Measurements from ENCODE around the gene CNN1. TPM values are rescaled to one million over a fixed set of nuclear protein-coding genes. Genes with fewer than 3 reads are reported as not detected.

Gene CNN1
- polyA plus RNA-seq, 2 of the 4 experiments (the other 2 are of a cell fraction) = 0.62 to 0.96 TPM

DNA sequence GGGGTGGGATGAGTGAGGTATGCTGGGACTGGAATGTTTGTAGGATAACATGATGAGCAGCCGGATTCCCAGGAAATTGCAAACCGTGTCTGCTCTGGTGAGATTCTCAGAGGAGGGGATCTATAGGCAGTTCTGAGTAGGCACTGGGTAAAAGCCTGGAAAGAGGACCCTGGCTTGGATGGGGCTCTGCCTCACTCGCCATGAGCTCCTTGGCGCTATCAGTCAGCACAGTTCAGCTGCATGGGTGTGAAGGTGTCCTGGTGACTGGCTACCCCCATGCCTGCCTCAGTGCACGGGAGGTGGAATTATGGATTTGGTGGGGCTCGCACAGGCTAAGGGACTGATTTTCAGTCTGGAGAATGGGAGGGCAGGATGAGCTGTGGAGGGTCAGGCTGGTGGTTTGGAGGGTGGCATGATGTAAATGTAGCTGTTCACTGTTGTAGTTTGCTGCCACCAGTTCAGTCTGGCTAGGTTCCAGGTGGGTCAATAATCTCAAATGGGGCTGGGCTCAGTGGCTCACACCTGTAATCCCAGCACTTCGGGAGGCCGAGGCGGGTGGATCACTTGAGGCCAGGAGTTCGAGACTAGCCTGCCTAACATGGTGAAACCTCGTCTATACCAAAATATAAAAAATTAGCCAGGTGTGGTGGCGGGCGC, 49.5 kb downstream of the CNN1 start:
- TF ChIP-seq ZSCAN20 (CRISPR knock-in tag; IDR thresholded peaks at IDR 0.05) (no peak), FOSL2 (IDR thresholded peaks at IDR 0.05) (no peak), FOSL2 (CRISPR knock-in tag; IDR thresholded peaks at IDR 0.05) (no peak)
- Histone ChIP-seq H3K4me1 (0 out of 3 replicates have a peak, but pooled peaks cover 4% of the 10 kb centered on the region), H3K4me2 (peak overlapping the region; percentile 69), H3K9me3 (no peaks in the 10 kb centered on the region), H3K27ac (0 out of 6 replicates have a peak overlapping the region, but pooled peaks of 1 of the 2 experiments have one; percentile 35), H3K4me3 (no peak overlapping the region)
- CTCF ChIA-PET = interaction anchor here (0.6 to 1.9 kb wide), 11 partner anchors 8 to 207 kb away, joined by 3 to 13 read pairs (median 4); partner anchors contain the start of gene ELOF1
- WGBS (ENCODE audit: missing lambda C conversion rate) = 34% methylated on average over 12 of the region's 13 CpGs
- DNase-seq (ENCODE audit: low read depth in 1 of 2, low spot score in 1 of 2) (no peak), ATAC-seq (peak; percentile 71 to 73; a peak in 5 of 6 replicates), FAIRE-seq (no peak)
- POLR2A ChIA-PET = no interaction called here

DNA sequence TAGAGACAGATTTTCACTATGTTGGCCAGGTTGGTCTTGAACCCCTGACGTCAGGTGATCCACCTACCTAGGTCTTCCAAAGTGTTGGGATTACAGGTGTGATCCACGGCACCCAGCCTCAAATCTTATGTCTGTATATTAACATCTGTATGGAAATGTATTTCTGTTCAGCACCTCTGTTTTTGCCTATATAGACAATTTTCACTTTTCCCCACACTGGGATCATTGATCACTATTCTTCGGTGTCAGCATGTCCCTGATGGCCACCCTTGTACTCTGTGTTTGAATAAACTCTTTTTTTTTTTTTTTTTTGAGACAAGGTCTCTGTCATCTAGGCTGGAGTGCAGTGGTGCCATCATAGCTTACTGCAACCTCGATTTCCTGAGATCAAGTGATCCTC, 55.4 kb downstream of the CNN1 start:
- WGBS (ENCODE audit: missing lambda C conversion rate) = 73% methylated on average over 4 of the region's 4 CpGs
- no peak for ATAC-seq
- ChIA-PET POLR2A (no interaction called here), CTCF (interaction anchor here (1.3 kb wide), 1 partner anchor 58 kb away, joined by 3 read pairs; no protein-coding TSS in a partner anchor)
- Histone ChIP-seq H3K27ac (no peak overlapping the region), H3K4me2 (no peak overlapping the region), H3K9me3 (0 out of 3 replicates have a peak, but pooled peaks cover 1% of the 10 kb centered on the region), H3K4me3 (no peak overlapping the region), H3K4me1 (no peaks in the 10 kb centered on the region)
- TF ChIP-seq ZSCAN20 (CRISPR knock-in tag; IDR thresholded peaks at IDR 0.05) (no peak), MAFK (IDR thresholded peaks at IDR 0.05; ENCODE audit: partially characterized antibody) (peak; percentile 22), POLR2A (IDR thresholded peaks at IDR 0.05; ENCODE audit: low read length) (no peak), CHD2 (IDR thresholded peaks at IDR 0.05; ENCODE audit: low read length, partially characterized antibody) (no peak), NR3C1 (IDR thresholded peaks at IDR 0.05) (no peak)
- TF ChIP-seq, protein P1, sequence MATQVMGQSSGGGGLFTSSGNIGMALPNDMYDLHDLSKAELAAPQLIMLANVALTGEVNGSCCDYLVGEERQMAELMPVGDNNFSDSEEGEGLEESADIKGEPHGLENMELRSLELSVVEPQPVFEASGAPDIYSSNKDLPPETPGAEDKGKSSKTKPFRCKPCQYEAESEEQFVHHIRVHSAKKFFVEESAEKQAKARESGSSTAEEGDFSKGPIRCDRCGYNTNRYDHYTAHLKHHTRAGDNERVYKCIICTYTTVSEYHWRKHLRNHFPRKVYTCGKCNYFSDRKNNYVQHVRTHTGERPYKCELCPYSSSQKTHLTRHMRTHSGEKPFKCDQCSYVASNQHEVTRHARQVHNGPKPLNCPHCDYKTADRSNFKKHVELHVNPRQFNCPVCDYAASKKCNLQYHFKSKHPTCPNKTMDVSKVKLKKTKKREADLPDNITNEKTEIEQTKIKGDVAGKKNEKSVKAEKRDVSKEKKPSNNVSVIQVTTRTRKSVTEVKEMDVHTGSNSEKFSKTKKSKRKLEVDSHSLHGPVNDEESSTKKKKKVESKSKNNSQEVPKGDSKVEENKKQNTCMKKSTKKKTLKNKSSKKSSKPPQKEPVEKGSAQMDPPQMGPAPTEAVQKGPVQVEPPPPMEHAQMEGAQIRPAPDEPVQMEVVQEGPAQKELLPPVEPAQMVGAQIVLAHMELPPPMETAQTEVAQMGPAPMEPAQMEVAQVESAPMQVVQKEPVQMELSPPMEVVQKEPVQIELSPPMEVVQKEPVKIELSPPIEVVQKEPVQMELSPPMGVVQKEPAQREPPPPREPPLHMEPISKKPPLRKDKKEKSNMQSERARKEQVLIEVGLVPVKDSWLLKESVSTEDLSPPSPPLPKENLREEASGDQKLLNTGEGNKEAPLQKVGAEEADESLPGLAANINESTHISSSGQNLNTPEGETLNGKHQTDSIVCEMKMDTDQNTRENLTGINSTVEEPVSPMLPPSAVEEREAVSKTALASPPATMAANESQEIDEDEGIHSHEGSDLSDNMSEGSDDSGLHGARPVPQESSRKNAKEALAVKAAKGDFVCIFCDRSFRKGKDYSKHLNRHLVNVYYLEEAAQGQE (IDR thresholded peaks at IDR 0.05) = no peak
- no peak for DNase-seq (ENCODE audit: low read depth in 1 of 2, low spot score in 1 of 2)
- FAIRE-seq = no peak

DNA sequence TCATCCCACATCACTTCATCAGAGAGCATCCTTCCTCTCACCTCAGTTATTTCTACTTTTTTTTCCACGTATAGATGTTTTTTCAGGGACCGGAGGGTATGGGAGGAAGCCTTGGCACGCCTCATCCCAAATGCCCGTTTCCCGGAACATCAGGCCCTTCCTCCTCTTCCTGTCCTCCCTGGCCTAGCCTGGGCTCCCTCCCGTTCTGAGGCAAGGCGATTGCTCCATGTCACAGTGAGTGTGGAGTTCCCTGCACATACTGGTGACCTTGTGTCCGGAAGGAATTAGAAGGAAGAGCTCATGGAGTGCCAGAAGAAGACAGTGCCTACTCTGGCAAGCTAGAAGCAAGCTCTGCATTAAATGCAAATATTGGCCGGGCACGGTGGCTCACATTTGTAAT, 57.5 kb downstream of the CNN1 start:
- no peak for ATAC-seq
- no peaks in the 10 kb centered on the region for H3K4me1 ChIP-seq
- POLR2A ChIA-PET = no interaction called here
- no peak overlapping the region for H3K4me3 ChIP-seq
- no peak for DNase-seq (ENCODE audit: low read depth in 1 of 2, low spot score in 1 of 2)
- WGBS (ENCODE audit: missing lambda C conversion rate) = 97% methylated on average over 10 of the region's 10 CpGs
- CTCF ChIA-PET = interaction anchor here (1.0 kb wide), 1 partner anchor 8 kb away, joined by 4 read pairs; no protein-coding TSS in a partner anchor
- no peak overlapping the region for H3K27ac ChIP-seq
- H3K9me3 ChIP-seq = peaks cover 11% of the 10 kb centered on the region; the same call in 1 of the 3 replicates
- no peak overlapping the region for H3K4me2 ChIP-seq
- TF ChIP-seq MYC (IDR thresholded peaks at IDR 0.05; ENCODE audit: borderline replicate concordance, low read length) (no peak), MAZ (IDR thresholded peaks at IDR 0.05; ENCODE audit: borderline replicate concordance, low read depth, low read length) (no peak), SMC3 (IDR thresholded peaks at IDR 0.05) (no peak), FOXS1 (CRISPR knock-in tag; IDR thresholded peaks at IDR 0.05) (no peak)
- TF ChIP-seq, protein P2, sequence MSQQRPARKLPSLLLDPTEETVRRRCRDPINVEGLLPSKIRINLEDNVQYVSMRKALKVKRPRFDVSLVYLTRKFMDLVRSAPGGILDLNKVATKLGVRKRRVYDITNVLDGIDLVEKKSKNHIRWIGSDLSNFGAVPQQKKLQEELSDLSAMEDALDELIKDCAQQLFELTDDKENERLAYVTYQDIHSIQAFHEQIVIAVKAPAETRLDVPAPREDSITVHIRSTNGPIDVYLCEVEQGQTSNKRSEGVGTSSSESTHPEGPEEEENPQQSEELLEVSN (IDR thresholded peaks at IDR 0.05; ENCODE audit: borderline replicate concordance, low read depth) = no peak
- no peak for FAIRE-seq

All from A549 (cell line).